Medulla oblongata (tissue), 1 donor: ENCODE measurements around the gene AGAP2.

Source experiments
- DNase-seq: peaks from one replicate; pipeline ENCODE4 v3.0.0-alpha.2; 2015; ENCODE audit errors: extremely low spot score

The AGAP2 gene

GRCh38 chr12:57753756-57754337, 15.3 kb upstream of the AGAP2 start:
- no peak for DNase-seq

DNA sequence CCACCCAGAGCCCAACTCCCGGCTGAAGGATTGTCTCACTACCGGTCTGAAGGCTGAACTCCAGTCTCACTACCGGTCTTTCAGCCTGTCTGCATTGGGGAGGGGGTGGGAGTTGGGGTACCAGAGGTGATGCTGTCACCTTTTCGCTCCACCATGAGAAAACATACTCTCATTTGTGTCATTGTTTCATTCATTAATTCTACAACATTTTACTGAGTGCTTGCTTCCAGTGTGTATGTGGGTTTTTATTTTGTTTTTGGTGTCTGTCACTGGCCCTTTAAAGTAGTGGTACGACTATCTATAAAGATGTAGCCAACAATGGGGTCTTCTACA, 14.1 kb upstream of the AGAP2 start:
- DNase-seq, result no peak

GRCh38 chr12:57751788-57752667, 13.5 kb upstream of the AGAP2 start, which contains the start of gene CDK4:
CDK4 (minus strand) TSS chr12:57752310; CDS start chr12:57751717, 593 bp downstream.
- peak; percentile 99 for DNase-seq

- DNase-seq, result peak; percentile 27
Observed at GRCh38 chr12:57751432-57751787, 12.9 kb upstream of the AGAP2 start.

GRCh38 chr12:57750561-57751431, 12.3 kb upstream of the AGAP2 start:
- DNase-seq, result no peak

DNA sequence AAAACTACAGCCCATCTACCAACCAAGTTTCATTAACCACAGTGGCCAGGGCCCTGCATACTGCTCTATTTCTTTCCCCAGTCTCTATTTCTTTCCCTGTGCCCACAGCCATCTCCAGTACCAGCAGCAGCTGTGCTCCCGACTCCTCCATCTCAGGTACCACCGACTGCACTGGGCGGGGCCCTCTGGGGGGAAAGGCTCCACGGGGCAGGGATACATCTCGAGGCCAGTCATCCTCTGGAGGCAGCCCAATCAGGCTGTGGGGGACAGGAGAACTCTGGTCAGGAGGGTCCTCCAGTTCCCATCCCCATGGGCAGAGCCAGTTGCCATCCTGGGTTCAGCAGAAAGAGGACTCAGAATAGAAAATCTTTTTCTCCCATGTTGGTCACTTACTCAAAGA, 10.5 kb upstream of the AGAP2 start:
- DNase-seq, result no peak

DNA sequence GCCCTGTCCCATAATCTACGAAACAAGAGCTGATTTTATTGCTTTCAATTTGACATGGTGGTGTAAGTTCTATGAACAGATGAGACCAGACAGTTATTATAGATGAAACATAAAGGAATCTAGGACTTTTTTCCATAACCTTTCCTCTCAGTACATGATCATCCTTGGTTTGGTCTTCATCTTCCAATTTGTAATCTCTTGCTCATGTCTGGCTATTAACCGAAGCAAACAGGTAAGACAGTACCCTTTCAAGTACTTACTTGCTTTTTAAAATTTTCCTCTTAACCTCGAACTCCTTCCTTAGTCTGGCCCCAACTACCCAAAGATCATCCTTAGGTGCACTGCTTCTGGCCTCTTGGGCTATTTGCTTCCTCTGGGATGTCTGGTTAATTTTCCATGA, 7.5 kb upstream of the AGAP2 start:
- no peak for DNase-seq

GRCh38 chr12:57745485-57745881, 6.9 kb upstream of the AGAP2 start:
- no peak for DNase-seq

GRCh38 chr12:57744777-57745484, 6.4 kb upstream of the AGAP2 start, which contains the start of gene TSPAN31:
TSPAN31 (plus strand) TSS chr12:57745039; CDS start chr12:57745155, 116 bp downstream.
- peak; percentile 99 for DNase-seq

DNA sequence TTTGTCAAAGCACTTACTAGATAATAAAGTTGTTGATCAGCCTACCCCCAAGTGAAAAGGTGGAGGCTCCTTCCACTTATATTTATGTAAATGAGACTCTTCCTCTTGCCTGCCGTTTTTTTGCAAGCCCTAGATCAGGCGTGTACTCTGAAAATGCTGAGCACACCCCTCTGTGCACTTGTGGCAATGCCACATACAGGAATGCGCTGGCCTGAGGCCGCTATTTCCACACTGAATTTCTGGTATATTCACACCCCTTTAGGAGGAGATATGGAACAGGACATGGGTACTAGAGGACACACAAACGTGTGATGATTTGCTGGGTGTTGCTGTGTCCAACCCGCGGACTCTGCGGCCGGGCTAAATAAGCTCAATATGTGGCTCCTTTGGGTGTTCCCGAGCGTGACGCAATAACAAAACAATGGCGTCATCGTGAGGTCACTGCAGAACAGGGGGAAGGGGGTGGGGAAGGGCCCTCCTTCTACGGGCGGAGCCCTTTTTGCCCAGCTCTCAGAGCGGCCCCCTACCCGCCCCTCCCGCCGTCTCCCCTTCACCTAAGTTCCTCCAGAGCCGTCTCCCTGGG, 5.7 kb upstream of the AGAP2 start:
- no peak for DNase-seq

DNA sequence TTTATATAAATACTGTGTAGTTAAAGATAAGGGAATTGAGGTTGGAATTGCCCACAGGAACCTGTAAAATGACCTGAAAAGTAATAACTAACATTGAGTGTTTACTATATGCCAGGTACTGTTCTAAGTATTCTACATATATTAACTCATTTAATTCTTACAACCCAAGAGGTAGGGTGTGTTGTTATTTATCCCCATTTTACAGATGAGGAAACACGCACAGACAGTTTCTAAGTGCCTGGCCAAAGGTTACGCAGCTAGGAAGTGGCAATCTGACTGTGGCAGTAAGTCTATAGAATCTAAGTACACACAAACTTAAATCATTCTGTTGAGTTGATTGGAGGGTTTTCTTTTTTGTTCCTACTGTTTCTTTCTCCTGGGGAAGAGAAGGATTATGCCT, 5.2 kb upstream of the AGAP2 start:
- no peak for DNase-seq

GRCh38 chr12:57741844-57742738, 3.5 kb upstream of the AGAP2 start:
- DNase-seq, result no peak

GRCh38 chr12:57741413-57741789, 2.9 kb upstream of the AGAP2 start:
- no peak for DNase-seq

DNA sequence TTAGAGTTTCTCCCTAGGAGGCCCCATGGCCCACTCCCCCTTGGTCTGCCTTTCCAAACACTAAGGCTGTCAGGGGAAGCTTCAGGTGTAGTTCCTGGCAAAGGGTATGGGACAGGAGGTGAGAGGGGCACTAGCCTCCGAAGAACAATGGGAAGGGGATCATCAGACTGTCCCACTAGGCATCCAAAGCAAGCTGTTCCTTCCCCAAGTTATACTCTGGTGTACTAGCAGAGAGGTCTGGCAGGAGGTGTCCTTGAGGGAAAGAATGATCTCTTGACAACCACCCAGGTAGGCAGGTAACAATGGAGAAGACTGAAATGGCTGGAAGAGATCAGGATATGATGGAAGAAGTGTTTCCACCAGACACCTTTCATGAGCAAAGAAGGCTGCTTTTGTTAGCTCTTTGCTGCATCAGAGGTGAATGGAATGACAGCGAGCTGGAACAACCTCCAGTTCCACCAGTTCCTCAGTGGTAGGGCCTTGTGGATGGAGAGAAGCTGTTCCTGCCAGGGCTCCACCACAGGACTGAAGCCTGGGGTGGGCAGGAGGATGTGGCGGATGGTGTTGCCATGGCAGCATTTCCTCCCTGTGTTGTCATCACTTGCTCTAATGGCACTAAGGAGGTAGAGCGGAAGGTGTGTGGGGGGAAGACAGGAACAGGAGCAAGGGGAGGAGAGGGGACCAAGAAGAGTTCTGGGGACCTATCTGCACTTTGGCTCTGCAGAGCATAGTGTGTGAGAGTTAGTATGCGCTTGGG, 2.3 kb upstream of the AGAP2 start:
- no peak for DNase-seq

DNA sequence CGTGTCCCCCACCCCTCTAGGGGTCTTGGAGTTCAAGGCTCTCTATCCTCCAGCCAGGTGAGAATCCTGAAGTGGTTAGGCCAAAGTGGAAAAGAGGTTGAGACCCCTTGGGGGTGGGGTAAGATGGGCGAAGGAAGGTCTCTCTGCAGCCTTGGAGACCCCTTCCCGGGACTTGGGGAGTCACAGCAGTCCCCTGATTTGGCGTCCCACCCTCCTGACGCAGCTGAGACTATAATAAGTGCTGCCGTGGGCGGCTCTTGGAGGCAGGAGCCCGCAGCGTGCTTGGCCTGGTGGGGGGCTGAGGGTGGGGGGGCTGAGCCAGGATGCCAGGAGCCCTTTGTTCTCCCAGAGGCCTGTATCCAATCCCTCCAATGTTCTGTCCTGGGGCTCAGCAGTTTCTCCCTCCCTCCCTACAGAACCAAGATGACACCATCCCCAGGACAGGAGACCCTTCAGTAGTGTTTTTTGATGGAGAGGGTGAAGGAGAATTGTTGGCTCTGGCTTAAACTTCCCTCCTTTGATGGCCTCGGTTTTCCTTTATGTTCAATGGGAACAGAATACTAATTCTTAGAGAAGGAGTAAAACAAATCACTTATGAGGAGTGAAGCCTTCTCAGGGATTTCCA, 1.5 kb upstream of the AGAP2 start:
- DNase-seq, result no peak

DNA sequence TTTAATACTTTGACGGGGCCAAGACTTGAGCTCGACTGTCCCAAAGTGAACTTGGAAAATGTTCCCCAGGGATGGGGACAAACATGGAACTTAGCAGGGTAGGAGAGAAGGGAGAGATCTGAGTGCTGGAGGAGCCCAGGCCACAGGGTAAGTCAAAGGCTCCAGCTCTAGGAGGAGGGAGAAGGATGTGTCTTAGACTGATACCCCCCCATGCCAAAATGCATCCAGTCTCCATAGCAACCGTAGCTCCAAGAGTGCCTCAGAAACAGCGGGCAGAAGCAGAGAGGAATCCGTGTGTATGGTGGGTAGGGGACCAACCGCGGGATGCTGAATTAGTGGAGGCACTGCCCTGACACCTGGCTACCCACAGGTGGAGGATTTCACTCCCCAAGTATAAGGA, 845 bp upstream of the AGAP2 start:
- no peak for DNase-seq

DNA sequence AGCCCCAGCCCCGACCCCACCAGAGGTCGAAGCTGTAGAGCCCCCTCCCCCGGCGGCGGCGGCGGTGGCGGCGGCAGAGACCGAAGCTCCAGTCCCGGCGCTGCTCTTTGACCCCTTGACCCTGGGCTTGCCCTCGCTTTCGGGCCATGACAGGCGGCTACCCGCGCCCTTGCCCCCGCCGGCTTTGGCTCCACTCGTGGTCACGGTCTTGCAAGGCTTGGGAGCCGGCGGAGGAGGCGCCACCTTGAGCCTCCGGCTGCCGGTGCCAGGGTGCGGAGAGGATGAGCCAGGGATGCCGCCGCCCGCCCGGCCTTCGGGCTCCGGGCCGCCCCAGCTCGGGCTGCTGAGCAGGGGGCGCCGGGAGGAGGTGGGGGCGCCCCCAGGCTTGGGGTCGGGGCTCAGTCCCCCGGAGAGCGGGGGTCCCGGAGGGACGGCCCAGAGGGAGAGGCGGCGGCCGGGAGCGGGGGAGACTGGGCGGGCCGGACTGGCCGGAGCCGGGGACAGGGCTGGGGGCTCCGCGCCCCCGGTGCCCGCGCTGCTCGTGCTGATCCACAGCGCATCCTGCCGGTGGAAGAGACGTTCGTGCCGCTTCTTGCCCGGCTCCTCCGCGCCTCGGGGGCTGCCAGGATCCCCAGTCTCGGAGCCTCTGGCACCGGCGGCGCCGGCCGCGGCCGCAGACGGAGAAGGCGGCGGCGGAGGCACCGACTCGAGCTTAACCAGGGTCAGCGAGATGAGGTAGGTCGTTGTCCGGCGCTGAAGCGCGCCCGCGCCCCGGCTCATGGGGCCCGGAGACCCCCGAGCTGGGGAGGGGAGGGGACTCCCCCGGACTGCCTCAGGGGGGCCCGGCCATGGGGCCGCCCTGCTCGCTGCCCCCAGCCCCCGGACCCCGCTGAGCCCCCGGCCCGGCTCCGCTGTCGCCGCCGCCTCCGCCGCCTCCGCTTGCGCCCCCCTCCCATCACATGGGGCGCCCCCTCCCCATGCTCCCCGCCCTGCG, 778 bp downstream of the AGAP2 start:
- no peak for DNase-seq
